Heart left ventricle (tissue), 13 donors: ENCODE results near the gene SRRM2.

Experiments used
- CTCF ChIP-seq, 12 donors: fragments of 200-600 bp; sonication (generic) in 4 of 12; IDR thresholded peaks; one replicate each; pipeline versions ENCODE4 v1.5.0 to v1.8.0; 2018 to 2022; ENCODE audit warnings: antibody characterized with exemption in 12 of 12, mild to moderate bottlenecking in 5 of 12
- POLR2A ChIP-seq, 2 donors: fragments of 450-650 bp; IDR thresholded peaks; one replicate each; pipeline ENCODE4 v1.6.1; 2017; ENCODE audit warnings: antibody characterized with exemption in 2 of 2, mild to moderate bottlenecking in 2 of 2, moderate library complexity in 2 of 2
- donor health status: ischemic (EF 13 %, LVEDD 7.1; RV severe dilation, severe dysfunction).
- donor health status: DM: no; HTN: yes; CAD: no.
- donor health status: DM: no; HTN: no; CAD: no.
- donor health status: ischemic (EF 25% LVEDD 6.9; RV normal size, moderate dysfunction).
- donor health status: ischemic (EF 25% LVEDD 5.7; RV mildly dilated, moderate dysfunction).
- donor health status: ischemic (EF 35%, LVEDD 5.7; RV mildly dilated, moderate dysfunction).
- donor health status: nonischemic (EF 11% LVEDD 7.7; RV severe dilation, severe dysfunction).
- donor health status: DM: yes; HTN: yes; CAD: no.
- donor health status: PGD.
- donor health status: ischemic (EF 29% LVEDD 5.4; RV normal size, mild dysfunction).
- donor health status: nonischemic (EF 23%, LVEDD 6.1; RV moderate dilation, normal function).

- no peak for TF ChIP-seq CTCF (IDR thresholded peaks at IDR 0.05)
- no peak for TF ChIP-seq POLR2A (IDR thresholded peaks at IDR 0.05)
Measured at GRCh38 chr16:2709588-2709984, 42.9 kb upstream of the SRRM2 start.
